Occipital lobe (tissue), 2 donors: ENCODE results near the gene B4GALT5. TPM values are rescaled to one million over a fixed set of nuclear protein-coding genes. Genes with fewer than 3 reads are reported as not detected.

Experiments used
- DNase-seq: peaks from one replicate; lab custom pipeline; 2025; lab: John Stamatoyannopoulos, UW
- total RNA-seq: library from RNA; depleted of rRNA; stranded (reverse); fragments of >200 nt; gene quantifications from one replicate; pipeline ENCODE4 v1.2.3, GENCODE V29; 2014

The B4GALT5 gene
- total RNA-seq, 1 donor from 2014 or later: 59.3 TPM

GRCh38 chr20:49608752-49609670 lies 104.7 kb downstream of the B4GALT5 start:
- DNase-seq: peak; percentile 15

GRCh38 chr20:49607568-49607967 lies 106.1 kb downstream of the B4GALT5 start:
- no peak for DNase-seq

DNA sequence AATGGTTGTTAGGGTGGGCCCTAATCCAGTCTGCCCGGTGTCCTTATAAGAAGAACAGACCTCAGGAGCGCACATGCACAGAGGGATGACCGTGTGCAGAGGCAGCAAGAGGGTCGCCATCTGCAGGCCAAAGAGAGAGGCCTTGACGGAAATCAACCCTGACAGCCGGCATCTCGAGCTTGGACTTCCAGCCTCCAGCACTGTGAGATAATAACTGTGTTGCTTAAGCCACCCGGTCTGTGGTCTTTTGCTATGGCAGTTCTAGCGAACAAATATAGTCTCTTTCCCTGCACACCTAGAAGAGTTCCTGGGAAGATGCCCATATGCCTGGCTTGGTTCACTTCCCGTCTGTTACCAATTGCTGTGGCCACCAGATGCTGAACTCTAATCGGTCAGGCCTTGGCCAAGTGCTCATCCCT lies 110.5 kb downstream of the B4GALT5 start:
- no peak for DNase-seq

- DNase-seq: no peak
Observed at GRCh38 chr20:49602345-49603208, 111.1 kb downstream of the B4GALT5 start.

- DNase-seq: no peak
Observed at GRCh38 chr20:49601153-49601924, 112.3 kb downstream of the B4GALT5 start.

DNA sequence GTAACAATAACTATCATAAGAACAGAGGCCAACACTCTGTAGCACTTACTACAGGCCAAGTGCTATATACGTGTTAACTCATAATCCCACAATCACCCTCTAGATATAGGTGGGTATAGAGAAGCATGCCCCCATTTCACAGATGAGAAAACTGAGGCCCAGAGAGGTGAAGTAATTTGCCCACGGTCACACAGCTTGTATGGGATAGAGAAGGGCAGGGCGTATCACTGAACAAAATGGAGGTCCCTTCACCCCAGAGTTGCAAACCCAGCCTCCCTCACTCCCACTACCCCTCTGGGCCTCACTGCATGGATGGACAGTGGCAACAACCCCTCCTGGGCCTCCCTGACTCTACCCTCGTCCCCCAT lies 113.9 kb downstream of the B4GALT5 start:
- DNase-seq: no peak

DNA sequence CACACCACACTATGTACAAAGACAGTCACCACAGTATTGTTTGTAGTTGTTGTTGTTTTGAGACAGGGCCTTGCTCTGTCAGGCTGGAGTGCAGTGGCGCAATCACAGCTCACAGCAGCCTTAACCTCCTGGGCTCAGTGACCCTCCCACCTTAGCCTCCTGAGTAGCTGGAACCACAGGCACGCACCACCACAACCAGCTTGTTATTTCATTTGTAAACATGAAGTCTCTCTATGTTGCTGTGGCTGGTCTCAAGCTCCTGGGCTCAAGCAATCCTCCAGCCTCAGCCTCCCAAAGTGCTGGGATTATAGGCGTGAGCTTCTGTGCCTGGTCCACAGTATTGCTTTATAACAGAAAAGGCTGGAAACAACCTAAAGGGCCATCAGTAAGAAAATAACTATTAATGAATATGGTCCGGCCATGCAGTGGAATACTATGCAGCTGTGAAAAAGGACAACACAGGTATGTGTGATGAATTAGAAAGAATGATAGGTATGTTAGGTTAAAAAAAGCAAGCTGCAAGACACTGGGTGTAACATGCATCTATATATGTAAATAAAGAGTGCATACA lies 115.8 kb downstream of the B4GALT5 start:
- no peak for DNase-seq

DNA sequence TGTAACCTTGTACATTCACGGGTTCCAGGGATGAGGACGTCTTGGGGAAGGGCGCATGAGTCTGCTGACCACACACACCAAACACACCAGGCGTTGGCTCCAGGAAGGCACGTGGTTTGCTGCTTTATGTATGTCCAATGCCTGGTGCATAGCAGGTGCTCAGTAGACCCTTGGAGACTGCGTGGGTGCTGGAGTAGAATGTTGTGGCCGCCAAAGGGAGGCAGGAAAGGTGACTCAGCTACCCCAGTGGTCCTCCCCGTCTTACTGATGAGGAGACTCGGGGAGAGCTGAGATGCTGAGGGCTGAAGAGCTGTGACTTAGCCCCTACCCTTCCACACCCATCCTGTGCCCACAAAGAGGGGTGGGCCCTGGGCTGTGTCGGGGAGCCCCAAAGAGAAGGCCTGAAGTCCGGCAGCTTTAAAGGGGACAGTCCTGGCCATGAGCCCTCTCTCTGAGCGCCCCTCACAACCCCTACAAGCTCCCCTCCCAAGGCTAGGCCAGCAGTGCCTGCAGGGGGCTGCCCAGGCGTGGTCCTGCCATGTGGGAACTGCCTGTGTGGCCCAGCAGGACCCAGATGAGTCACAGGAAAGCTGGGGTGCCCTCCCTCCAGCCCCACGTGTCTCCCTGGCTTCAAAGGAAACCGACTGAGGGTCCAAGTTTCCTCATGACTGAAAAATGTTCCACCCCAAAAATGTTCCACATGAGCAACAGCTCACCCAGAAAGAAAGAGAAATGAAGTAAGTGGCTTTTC lies 117.7 kb downstream of the B4GALT5 start:
- no peak for DNase-seq

DNA sequence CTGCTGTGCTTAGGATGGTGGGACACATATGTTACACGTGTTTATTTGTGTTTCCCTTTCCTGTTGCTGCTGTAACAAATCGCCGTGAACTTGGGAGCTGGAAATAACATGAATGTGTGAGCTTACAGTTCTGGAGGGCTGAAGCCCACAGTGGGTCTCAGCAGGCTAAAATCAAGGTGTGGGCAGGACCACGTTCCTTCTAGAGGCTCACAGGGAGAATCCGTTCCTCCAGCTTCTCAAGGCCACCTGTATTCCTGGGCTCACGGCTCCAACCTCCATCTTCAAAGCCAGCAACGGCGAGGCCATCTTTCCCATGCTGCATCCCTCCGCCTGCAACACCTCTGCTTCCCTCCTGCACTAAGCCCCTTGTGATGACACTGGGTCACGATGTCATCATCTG lies 118.3 kb downstream of the B4GALT5 start:
- DNase-seq: no peak

DNA sequence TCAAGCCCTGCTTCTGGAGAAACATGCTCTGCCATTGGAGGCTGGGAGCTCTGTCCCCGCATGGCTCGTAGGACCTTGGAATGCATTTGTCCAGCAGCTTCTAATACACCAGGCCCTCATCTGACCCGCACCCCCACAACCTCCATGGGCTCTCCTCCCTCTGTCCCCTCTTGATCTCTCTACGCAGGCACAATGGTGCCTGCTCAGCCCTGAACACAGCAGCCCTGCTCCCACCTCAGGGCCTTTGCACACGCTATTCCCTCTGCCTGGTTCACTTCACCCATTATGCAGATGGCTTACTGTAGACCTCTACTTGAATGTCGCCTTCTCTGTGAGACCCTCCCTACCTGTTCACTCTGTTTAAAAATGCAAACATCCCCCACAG lies 118.8 kb downstream of the B4GALT5 start:
- DNase-seq: no peak

GRCh38 chr20:49594143-49594930 lies 119.3 kb downstream of the B4GALT5 start:
- no peak for DNase-seq

DNA sequence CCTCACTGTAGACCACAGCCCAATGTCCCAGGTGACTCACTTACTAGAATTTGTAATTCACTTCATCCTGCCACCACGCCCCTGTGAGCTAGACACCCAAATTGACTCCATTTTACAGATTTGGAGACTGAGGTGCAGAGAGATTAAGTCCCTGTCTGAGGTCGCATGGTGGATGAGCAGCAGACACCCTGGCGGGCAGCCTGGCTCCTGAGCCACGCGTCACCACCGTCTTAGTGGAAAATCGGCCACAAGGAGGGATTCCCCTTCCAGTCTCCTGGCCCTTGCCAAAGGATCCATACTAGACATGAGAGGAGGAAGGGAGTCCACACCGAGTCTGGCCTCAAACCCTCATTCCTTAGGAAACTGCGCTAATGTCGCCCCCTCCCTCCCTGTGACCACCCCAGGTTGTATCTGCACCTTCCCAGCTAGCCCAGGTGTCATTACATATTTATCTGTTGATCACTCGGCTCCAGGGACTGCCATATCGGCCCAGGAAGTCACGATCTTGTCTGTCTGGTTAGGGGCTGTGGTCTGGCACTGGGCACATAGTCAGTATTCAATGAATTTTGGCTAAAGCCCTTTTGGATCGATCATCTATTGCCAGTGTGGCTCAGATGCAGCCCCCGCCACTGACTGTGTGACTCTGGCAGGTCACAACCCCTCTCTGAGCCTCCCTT lies 120.1 kb downstream of the B4GALT5 start:
- DNase-seq: no peak

GRCh38 chr20:49592120-49592519 lies 121.6 kb downstream of the B4GALT5 start:
- DNase-seq: no peak

- no peak for DNase-seq
Observed at GRCh38 chr20:49591217-49591865, 122.3 kb downstream of the B4GALT5 start.

GRCh38 chr20:49590163-49591017 lies 123.3 kb downstream of the B4GALT5 start:
- no peak for DNase-seq

DNA sequence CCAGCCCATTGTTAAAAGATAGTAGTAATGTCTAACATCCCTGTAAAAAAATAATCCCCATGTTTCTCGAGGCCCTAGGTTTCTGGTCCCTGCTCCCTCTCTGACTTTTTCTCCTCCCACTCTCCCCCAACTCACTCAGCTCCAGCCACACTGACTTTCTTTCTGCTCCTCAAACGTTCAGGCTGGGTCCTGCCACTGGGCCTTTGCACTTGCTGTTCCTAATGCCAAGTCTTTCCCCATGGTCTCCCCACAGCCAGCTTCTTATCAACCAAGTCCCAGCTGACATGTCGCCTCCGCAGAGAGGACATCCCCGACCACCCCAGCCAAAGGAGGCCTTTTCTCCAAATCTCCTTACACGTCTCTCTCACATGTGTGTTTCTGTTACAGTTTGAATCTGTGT lies 123.9 kb downstream of the B4GALT5 start:
- no peak for DNase-seq

DNA sequence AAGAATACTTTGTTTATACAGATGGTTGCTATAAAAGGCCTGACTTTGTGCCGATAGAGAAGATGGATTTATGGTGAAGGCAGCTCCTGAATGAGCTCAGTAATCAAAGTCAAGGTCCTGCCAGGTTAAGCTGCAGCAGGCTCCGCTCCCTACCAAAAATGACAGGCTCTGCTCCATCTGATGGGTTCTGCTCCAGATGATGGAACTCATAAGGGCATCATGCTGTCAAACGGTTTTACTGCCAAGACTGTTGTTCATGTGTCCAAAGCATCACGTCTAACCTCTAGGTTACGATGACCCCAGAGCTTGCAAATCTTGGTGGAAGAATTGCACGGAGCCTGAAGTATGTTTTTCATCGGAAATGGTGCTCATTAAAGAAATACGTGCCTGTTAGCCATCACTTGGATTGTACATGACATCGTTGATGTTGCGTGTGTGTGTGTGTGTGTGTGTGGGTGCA lies 126.5 kb downstream of the B4GALT5 start:
- no peak for DNase-seq
